ENCODE data around the gene NR5A1. TPM values are rescaled to one million over a fixed set of nuclear protein-coding genes. Genes with fewer than 3 reads are reported as not detected.

The NR5A1 gene
- polyA plus RNA-seq, 4 donors: 0.01 to 0.27 (median 0.16) TPM

- WGBS, 3 donors: 65 to 80% (median 71%) methylated on average over 18 of the region's 18 CpGs
- FAIRE-seq: no peak
- H3K9me3 ChIP-seq (ENCODE audit: control insufficient read depth in 2 of 2, insufficient read depth in 1 of 2, low read depth in 1 of 2, low read length in 1 of 2): no peaks in the 10 kb centered on the region
- no peak overlapping the region for H3K4me3 ChIP-seq (ENCODE audit: low read depth in 1 of 3, low read length in 3 of 3)
- H3K27me3 ChIP-seq (ENCODE audit: control insufficient read depth in 3 of 3, insufficient read depth in 3 of 3, low read length in 3 of 3): peaks cover 0 to 45% (median 0%) of the 10 kb centered on the region in 3 donors
- H3K27ac ChIP-seq (ENCODE audit: low read depth in 1 of 3, low read length in 2 of 3): no peak overlapping the region
- no peak for DNase-seq
- no peaks in the 10 kb centered on the region for H3K4me1 ChIP-seq (ENCODE audit: control insufficient read depth in 3 of 3, insufficient read depth in 2 of 3, low read depth in 1 of 3, low read length in 2 of 3)
- H3K36me3 ChIP-seq (ENCODE audit: control insufficient read depth in 3 of 3, insufficient read depth in 2 of 3, low read depth in 1 of 3, low read length in 3 of 3): no peaks in the 10 kb centered on the region
Measured at GRCh38 chr9:124493794-124494479, 13.3 kb downstream of the NR5A1 start.

GRCh38 chr9:124493218-124493617 lies 14.0 kb downstream of the NR5A1 start:
- H3K27me3 ChIP-seq (ENCODE audit: control insufficient read depth in 3 of 3, insufficient read depth in 3 of 3, low read length in 3 of 3): peaks cover 0 to 50% (median 0%) of the 10 kb centered on the region in 3 donors
- no peak for FAIRE-seq
- 84 to 92% (median 86%) methylated on average over 3 to 4 of the region's 4 CpGs for WGBS, 3 donors

GRCh38 chr9:124492818-124493217 lies 14.4 kb downstream of the NR5A1 start:
- H3K9me3 ChIP-seq (ENCODE audit: control insufficient read depth in 2 of 2, insufficient read depth in 1 of 2, low read depth in 1 of 2, low read length in 1 of 2): no peaks in the 10 kb centered on the region
- peaks cover 0 to 50% (median 0%) of the 10 kb centered on the region in 3 donors for H3K27me3 ChIP-seq (ENCODE audit: control insufficient read depth in 3 of 3, insufficient read depth in 3 of 3, low read length in 3 of 3)
- no peak for FAIRE-seq
- H3K4me1 ChIP-seq (ENCODE audit: control insufficient read depth in 3 of 3, insufficient read depth in 2 of 3, low read depth in 1 of 3, low read length in 2 of 3): no peaks in the 10 kb centered on the region
- WGBS, 3 donors: 70 to 80% (median 77%) methylated on average over 19 of the region's 19 CpGs
- no peak overlapping the region for H3K27ac ChIP-seq (ENCODE audit: low read depth in 1 of 3, low read length in 2 of 3)
- no peaks in the 10 kb centered on the region for H3K36me3 ChIP-seq (ENCODE audit: control insufficient read depth in 3 of 3, insufficient read depth in 2 of 3, low read depth in 1 of 3, low read length in 3 of 3)
- no peak for DNase-seq
- no peak overlapping the region for H3K4me3 ChIP-seq (ENCODE audit: low read depth in 1 of 3, low read length in 3 of 3)

More at GRCh38 chr9:124493218-124493617, 14.0 kb downstream of the NR5A1 start:
- no peaks in the 10 kb centered on the region for H3K4me1 ChIP-seq (ENCODE audit: control insufficient read depth in 3 of 3, insufficient read depth in 2 of 3, low read depth in 1 of 3, low read length in 2 of 3)
- no peak overlapping the region for H3K27ac ChIP-seq (ENCODE audit: low read depth in 1 of 3, low read length in 2 of 3)
- no peak overlapping the region for H3K4me3 ChIP-seq (ENCODE audit: low read depth in 1 of 3, low read length in 3 of 3)
- no peaks in the 10 kb centered on the region for H3K9me3 ChIP-seq (ENCODE audit: control insufficient read depth in 2 of 2, insufficient read depth in 1 of 2, low read depth in 1 of 2, low read length in 1 of 2)
- H3K36me3 ChIP-seq (ENCODE audit: control insufficient read depth in 3 of 3, insufficient read depth in 2 of 3, low read depth in 1 of 3, low read length in 3 of 3): no peaks in the 10 kb centered on the region
- DNase-seq: no peak

- WGBS, 3 donors: 66 to 84% (median 74%) methylated on average over 27 to 32 of the region's 32 CpGs
- H3K27me3 ChIP-seq (ENCODE audit: control insufficient read depth in 3 of 3, insufficient read depth in 3 of 3, low read length in 3 of 3): peaks cover 0 to 57% (median 5%) of the 10 kb centered on the region in 3 donors
- DNase-seq (no peak), FAIRE-seq (no peak)
- H3K27ac ChIP-seq (ENCODE audit: low read depth in 1 of 3, low read length in 2 of 3): no peak overlapping the region
- H3K36me3 ChIP-seq (ENCODE audit: control insufficient read depth in 3 of 3, insufficient read depth in 2 of 3, low read depth in 1 of 3, low read length in 3 of 3): no peaks in the 10 kb centered on the region
- no peak overlapping the region for H3K4me3 ChIP-seq (ENCODE audit: low read depth in 1 of 3, low read length in 3 of 3)
- H3K9me3 ChIP-seq (ENCODE audit: control insufficient read depth in 2 of 2, insufficient read depth in 1 of 2, low read depth in 1 of 2, low read length in 1 of 2): no peaks in the 10 kb centered on the region
- H3K4me1 ChIP-seq (ENCODE audit: control insufficient read depth in 3 of 3, insufficient read depth in 2 of 3, low read depth in 1 of 3, low read length in 2 of 3): no peaks in the 10 kb centered on the region
Measured at GRCh38 chr9:124491049-124491975, 15.9 kb downstream of the NR5A1 start.

- Histone ChIP-seq H3K36me3 (ENCODE audit: control insufficient read depth in 3 of 3, insufficient read depth in 2 of 3, low read depth in 1 of 3, low read length in 3 of 3) (no peaks in the 10 kb centered on the region), H3K9me3 (ENCODE audit: control insufficient read depth in 2 of 2, insufficient read depth in 1 of 2, low read depth in 1 of 2, low read length in 1 of 2) (no peaks in the 10 kb centered on the region), H3K27ac (ENCODE audit: low read depth in 1 of 3, low read length in 2 of 3) (no peak overlapping the region), H3K4me1 (ENCODE audit: control insufficient read depth in 3 of 3, insufficient read depth in 2 of 3, low read depth in 1 of 3, low read length in 2 of 3) (no peaks in the 10 kb centered on the region), H3K4me3 (ENCODE audit: low read depth in 1 of 3, low read length in 3 of 3) (no peak overlapping the region), H3K27me3 (ENCODE audit: control insufficient read depth in 3 of 3, insufficient read depth in 3 of 3, low read length in 3 of 3) (peaks cover 0 to 59% (median 7%) of the 10 kb centered on the region in 3 donors)
- FAIRE-seq: no peak
- 67 to 72% (median 67%) methylated on average over 2 of the region's 2 CpGs for WGBS, 3 donors
- DNase-seq: no peak
Measured at GRCh38 chr9:124490004-124490403, 17.2 kb downstream of the NR5A1 start.

GRCh38 chr9:124489222-124489621 lies 18.0 kb downstream of the NR5A1 start:
- H3K36me3 ChIP-seq (ENCODE audit: control insufficient read depth in 3 of 3, insufficient read depth in 2 of 3, low read depth in 1 of 3, low read length in 3 of 3): no peaks in the 10 kb centered on the region
- H3K27me3 ChIP-seq (ENCODE audit: control insufficient read depth in 3 of 3, insufficient read depth in 3 of 3, low read length in 3 of 3): peaks cover 0 to 56% (median 7%) of the 10 kb centered on the region in 3 donors
- FAIRE-seq (no peak), DNase-seq (no peak)
- H3K9me3 ChIP-seq (ENCODE audit: control insufficient read depth in 2 of 2, insufficient read depth in 1 of 2, low read depth in 1 of 2, low read length in 1 of 2): no peaks in the 10 kb centered on the region
- 60 to 70% (median 66%) methylated on average over 13 of the region's 13 CpGs for WGBS, 3 donors
- no peaks in the 10 kb centered on the region for H3K4me1 ChIP-seq (ENCODE audit: control insufficient read depth in 3 of 3, insufficient read depth in 2 of 3, low read depth in 1 of 3, low read length in 2 of 3)
- H3K27ac ChIP-seq (ENCODE audit: low read depth in 1 of 3, low read length in 2 of 3): no peak overlapping the region
- no peak overlapping the region for H3K4me3 ChIP-seq (ENCODE audit: low read depth in 1 of 3, low read length in 3 of 3)

- Histone ChIP-seq H3K36me3 (ENCODE audit: control insufficient read depth in 3 of 3, insufficient read depth in 2 of 3, low read depth in 1 of 3, low read length in 3 of 3) (no peaks in the 10 kb centered on the region), H3K9me3 (ENCODE audit: control insufficient read depth in 2 of 2, insufficient read depth in 1 of 2, low read depth in 1 of 2, low read length in 1 of 2) (no peaks in the 10 kb centered on the region), H3K27me3 (ENCODE audit: control insufficient read depth in 3 of 3, insufficient read depth in 3 of 3, low read length in 3 of 3) (peaks cover 0 to 60% (median 7%) of the 10 kb centered on the region in 3 donors), H3K4me1 (ENCODE audit: control insufficient read depth in 3 of 3, insufficient read depth in 2 of 3, low read depth in 1 of 3, low read length in 2 of 3) (no peaks in the 10 kb centered on the region), H3K4me3 (ENCODE audit: low read depth in 1 of 3, low read length in 3 of 3) (no peak overlapping the region), H3K27ac (ENCODE audit: low read depth in 1 of 3, low read length in 2 of 3) (no peak overlapping the region)
- WGBS, 3 donors: 83 to 90% (median 84%) methylated on average over 8 of the region's 8 CpGs
- DNase-seq: no peak
- FAIRE-seq: no peak
Measured at GRCh38 chr9:124488641-124489210, 18.5 kb downstream of the NR5A1 start.

Data from small intestine (tissue), 7 donors.